GM12891 (cell line): ENCODE data around the gene SOAT2.

ENCODE experiments used
- DNase-seq: peaks from one replicate; pipeline ENCODE4 v3.0.0; 2011; ENCODE audit warnings: low spot score; ENCODE audit not compliant: insufficient read length
- FAIRE-seq: peaks from 2 replicates; lab custom pipeline; 2011; peaks lifted over from hg19 to GRCh38; lab: Jason Lieb, UNC
- PAX5 ChIP-seq: IDR thresholded peaks from 2 replicates; pipeline ENCODE4 v1.6.1; 2011; ENCODE audit warnings: low read length, moderate library complexity, mild to moderate bottlenecking; ENCODE audit not compliant: insufficient read depth, severe bottlenecking
- POLR2A ChIP-seq: IDR thresholded peaks from 2 replicates; pipeline ENCODE4 v1.6.1; 2011; ENCODE audit warnings: low read depth, low read length, control low read depth
- POLR2AphosphoS5 ChIP-seq: IDR thresholded peaks from 2 replicates; pipeline ENCODE4 v1.6.1; 2011; ENCODE audit warnings: low read depth, low read length, control low read depth
- POU2F2 ChIP-seq: IDR thresholded peaks from 2 replicates; pipeline ENCODE4 v1.6.1; 2011; ENCODE audit warnings: low read depth, mild to moderate bottlenecking, control low read depth, low read length, moderate library complexity
- SPI1 ChIP-seq: IDR thresholded peaks from 2 replicates; pipeline ENCODE4 v1.6.1; 2011; ENCODE audit warnings: low read depth, low read length, control low read depth
- TAF1 ChIP-seq: IDR thresholded peaks from 2 replicates; pipeline ENCODE4 v1.6.1; 2011; ENCODE audit warnings: low read depth, low read length, control low read depth

SOAT2 gene

DNA sequence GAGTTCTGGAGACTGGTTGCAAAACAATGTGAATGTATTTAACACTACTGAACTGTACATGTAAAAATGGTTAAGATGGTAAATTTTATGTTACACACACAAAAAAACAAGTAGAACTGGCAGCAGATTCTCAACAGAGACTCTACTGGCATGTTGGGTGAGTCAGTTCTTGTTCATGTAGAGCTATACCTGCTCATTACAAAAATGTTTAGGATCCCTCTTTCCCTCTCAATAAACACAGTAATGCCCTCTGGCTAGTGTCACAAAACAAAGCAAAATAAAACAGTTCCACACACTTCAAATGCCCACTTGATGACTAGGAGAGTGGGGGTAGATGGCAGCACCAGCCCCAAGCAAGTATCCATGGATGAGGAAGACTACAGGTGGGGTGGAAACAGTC is 63.6 kb downstream of the SOAT2 start:
- TF ChIP-seq TAF1, result no peak
- no peak for TF ChIP-seq POU2F2
- TF ChIP-seq PAX5, result no peak
- no peak for TF ChIP-seq SPI1
- no peak for TF ChIP-seq POLR2A
- TF ChIP-seq POLR2AphosphoS5, result no peak
- no peak for FAIRE-seq
- no peak for DNase-seq

DNA sequence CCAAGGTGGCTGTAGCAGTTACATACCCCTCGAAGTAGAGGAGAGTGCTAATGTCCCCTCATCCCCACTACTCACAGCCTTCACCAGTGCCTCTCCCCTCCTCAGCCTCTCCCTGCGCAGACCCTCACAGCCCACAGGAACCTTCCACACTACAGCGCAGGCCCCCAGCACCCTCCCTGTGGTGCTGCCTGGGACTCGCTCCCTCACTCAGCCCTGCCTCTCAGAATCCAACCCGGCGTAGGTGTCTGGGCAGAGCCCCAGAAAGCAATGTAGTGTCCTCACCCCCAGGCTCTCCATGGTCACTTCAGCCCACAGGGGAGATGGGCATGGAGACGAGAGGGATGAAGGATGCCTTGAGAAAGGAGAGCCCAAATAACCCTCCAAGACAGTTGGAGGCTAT is 66.4 kb downstream of the SOAT2 start:
- no peak for FAIRE-seq
- no peak for DNase-seq
- TF ChIP-seq POU2F2 (no peak), TAF1 (no peak), PAX5 (no peak), POLR2AphosphoS5 (no peak), POLR2A (no peak), SPI1 (no peak)

DNA sequence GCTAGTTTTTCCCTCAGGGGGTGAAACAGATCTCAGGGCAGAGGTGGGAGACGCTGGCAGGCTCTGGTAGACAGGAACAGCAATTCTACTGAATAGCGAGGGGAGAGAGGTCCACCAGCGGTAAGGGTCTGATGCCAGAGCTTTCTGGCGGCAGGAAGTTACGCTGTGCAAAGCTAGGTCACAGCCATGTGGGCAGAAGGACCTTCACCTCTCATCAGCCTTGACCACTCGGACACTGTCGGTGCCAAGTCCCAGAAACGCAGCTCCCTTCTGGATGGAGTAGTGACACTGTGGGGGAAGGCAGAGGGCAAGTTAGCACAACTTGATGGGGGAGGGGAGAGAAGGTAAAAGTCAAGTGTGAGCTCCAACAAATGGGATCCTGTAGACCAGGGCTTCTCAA is 66.9 kb downstream of the SOAT2 start:
- DNase-seq, result no peak
- TF ChIP-seq TAF1 (no peak), PAX5 (no peak), POLR2AphosphoS5 (no peak), SPI1 (no peak), POLR2A (no peak), POU2F2 (no peak)
- FAIRE-seq, result no peak

DNA sequence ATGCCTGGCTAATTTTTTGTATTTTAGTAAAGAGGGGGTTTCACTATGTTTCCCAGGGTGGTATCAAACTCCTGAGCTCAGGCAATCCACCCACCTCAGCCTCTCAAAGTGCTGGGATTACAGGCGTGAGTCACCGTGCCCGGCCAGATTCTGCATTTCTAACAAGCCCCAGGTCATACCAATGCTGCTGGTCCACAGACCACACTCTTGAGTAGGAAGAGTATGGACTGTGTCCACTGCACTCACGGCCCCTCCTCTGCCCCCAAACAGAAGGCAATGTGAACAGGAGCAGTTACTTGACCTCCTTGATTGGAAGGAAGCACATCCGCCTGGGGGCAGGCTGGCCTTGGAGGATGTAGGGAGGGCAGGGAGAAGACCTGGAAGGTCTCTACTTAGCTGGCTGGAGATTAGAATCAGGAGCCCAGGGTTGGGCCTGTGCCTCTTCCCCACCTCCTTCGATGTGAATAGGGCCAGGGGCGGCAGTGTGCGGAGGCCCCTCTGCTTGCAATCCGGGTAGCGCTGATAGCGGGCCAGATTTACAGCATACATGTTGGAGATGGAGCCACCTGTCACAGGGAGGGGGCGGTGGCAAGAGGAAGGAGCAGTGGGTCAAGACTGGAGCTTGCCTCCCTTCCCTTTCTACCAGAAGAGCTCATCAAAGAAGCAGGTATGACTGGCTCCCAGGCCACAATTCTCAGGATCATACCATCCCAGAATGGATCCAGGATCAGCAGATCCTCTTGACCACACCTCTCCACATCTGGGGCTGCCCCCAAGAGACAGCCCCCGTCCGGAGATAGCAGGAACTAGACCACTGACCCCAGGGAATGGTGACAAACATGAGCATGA is 67.8 kb downstream of the SOAT2 start:
- DNase-seq, result no peak
- TF ChIP-seq POU2F2, result no peak
- FAIRE-seq, result no peak

DNA sequence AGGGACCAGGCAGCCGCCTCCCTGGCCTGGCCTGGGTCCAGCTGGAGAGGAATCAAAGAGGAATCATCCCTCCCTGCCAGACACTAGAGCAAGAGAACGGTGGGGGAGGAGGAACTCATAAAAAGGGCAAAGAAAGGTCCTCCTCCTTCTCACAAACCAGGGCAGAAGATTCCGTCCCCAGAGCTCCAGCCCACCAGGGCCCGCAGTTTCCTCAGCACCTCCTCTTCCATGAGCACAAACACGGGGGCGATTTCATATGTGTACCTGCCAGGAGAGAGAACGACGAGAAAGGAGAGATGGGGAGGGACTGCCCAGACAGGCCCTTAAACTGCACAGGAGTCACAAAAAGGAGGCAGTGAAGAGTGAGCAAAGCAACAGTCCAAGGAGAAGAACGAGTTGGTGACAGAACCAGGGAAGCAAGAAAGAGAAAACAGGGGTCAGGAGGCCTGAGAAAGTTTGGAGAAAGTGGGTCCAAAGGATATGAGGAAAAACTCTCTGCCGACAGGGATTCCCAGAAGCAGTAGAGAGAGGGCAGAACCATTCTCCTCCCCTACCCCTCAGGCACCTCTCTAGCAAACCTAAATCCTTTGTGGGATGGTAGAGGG is 68.5 kb downstream of the SOAT2 start:
- FAIRE-seq (no peak), DNase-seq (no peak)
- TF ChIP-seq POLR2AphosphoS5 (no peak), TAF1 (no peak), POU2F2 (no peak), SPI1 (no peak), PAX5 (no peak)

DNA sequence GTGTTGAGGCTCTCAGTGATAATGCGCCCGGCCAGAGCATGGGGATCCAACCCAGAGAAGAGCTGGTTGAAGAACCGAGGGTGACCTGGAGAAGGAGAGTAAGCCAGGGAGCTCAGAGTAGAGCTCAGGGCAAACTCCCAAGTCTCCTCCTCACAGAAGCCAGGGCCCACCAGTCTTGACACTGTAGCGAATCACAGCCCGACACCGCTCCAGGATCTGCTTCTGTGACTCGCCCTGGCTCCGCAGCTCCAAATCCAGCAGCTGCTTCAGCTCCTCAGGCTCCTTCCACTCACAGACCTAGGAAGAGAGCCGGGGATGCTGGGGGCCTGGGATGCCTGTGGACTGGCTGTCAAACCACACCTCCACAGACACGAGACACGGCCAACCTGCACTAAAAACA is 69.1 kb downstream of the SOAT2 start:
- no peak for FAIRE-seq

DNA sequence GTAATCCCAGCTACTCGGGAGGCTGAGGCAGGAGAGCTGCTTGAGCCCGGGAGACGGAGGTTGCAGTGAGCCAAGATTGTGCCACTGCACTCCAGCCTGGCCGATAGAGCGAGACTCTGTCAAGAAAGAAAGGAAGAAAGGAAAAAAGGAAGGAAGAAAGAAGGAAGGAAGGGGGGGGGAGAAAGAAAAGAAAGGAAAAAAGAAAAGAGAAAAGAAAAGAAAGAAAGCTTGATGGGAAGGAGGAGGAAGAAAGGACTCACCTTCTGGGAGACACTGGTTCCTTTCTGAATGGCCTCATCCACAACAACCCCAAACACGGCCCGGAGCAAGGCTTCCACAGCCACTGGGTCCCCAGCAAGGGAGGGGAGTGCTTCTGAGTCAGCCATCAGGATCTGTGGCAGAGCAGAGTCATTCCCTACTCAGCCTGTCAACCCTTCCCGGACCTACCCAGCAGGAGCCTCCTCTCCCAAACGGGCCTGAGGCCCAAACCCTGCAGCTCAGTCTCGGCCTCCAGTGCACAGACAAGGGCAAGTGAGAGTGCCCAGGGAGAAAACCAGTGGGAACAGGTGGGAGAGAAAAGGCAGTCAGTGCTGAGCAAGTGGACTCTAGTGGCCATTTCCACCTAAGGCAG is 69.9 kb downstream of the SOAT2 start:
- no peak for TF ChIP-seq POU2F2
- no peak for TF ChIP-seq POLR2A
- no peak for TF ChIP-seq PAX5
- TF ChIP-seq TAF1, result no peak
- no peak for TF ChIP-seq SPI1
- TF ChIP-seq POLR2AphosphoS5, result no peak
- DNase-seq (no peak), FAIRE-seq (no peak)

More for the DNA sequence above, 69.1 kb downstream of the SOAT2 start:
- DNase-seq, result no peak
- TF ChIP-seq POU2F2 (no peak), PAX5 (no peak), SPI1 (no peak), POLR2AphosphoS5 (no peak), POLR2A (no peak), TAF1 (no peak)
